Measurements from ENCODE around the gene UBR4.

UBR4 gene

DNA sequence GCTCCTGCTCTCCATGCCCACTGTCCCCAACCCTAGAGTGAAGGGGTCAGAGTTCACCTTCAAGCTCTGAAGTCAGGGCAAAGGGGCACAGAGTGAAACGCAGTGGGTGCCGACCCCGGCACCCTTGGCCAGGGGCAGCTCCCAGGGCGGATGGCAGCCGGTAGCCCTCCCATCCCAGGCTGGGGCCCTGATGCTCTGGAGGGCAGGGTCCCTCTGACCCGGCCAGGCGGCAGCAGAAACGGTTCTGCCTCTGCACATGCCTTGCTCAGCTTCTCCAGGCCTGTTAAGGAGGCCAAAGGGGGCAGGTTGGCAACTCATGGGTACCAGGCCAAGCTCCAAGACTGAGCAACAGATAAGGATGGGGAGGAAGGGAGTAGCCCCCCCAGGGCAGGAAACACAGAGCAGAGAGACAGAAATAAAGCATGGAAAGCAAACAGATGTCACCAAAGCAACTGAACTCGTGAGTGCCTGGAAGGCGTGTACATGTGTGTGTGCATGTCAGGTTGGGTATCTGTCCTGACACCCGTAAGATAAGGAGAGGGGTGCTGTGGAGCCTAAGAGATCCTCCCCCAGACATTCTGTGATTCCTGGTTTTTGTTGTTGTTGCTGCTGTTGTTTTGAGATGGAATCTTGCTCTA lies 141.3 kb downstream of the UBR4 start:
- no peak for DNase-seq

- DNase-seq = no peak
These were observed 142.0 kb downstream of the UBR4 start for GRCh38 chr1:19067912-19068638.

DNA sequence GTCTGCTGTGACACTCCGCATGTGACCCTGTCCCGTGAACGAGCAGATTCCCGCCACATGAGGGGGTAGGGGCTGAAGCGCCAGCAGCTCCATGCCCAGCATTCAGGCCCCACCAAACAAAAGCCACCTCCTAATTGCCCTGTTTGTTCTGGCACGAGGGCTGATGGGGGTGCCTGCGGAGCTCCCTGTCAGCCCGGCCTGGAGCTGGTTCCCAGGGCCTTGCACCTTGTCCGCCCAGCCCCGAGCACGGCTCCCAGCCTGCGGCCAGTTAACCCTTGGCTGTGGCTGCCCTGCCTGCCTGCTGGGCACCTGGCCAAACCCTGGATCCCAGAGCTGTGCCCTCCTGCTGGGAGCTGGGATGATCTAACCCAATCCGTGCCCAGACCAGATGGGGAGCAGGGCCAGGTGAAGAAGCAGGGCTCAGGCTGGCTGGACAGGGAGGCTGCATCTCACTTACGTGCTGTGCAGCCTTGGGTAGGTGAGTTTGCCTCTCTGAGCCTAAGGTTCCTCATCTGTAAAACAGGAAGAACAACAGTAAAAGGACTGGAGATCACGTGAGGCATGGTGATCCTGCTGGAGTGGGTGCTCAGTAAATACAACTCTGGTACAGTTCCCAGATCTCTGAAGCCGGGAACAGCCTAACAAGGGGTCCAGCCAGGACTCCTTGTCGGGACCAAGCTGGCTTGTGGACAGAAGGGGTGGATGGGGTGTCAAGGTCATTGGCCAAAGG lies 142.7 kb downstream of the UBR4 start:
- no peak for DNase-seq

- no peak for DNase-seq
These were observed 143.2 kb downstream of the UBR4 start for GRCh38 chr1:19066874-19067181.

DNA sequence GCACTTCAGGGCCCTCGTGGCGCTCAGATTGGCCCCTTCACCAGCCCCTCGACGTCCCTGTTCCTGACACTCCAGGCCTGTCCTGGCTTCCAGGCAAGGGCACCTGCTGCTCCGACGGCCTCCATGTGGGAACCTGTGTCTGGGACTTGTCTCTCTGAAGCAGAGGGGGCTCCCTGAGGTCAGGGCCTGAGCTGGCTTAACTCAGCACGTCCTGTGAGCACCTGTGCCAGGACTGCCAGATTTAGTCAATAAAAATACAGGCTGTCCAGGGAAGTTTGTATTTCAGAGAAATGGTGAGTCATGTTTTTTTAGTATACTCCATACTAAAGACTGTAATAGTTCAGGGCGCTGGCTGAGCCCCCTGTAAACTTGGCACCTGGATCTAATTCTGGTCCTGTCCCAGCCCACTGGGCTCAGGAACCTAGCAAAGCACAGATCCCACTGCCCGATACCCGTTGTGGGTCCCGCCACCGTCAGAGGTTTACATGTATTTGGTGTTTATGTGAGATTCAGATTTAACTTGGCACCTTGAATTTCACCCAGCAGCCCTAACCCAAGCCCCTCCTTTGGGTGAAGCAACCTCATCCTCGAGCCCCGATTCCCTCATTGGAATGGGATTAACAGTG lies 143.7 kb downstream of the UBR4 start:
- DNase-seq = no peak

DNA sequence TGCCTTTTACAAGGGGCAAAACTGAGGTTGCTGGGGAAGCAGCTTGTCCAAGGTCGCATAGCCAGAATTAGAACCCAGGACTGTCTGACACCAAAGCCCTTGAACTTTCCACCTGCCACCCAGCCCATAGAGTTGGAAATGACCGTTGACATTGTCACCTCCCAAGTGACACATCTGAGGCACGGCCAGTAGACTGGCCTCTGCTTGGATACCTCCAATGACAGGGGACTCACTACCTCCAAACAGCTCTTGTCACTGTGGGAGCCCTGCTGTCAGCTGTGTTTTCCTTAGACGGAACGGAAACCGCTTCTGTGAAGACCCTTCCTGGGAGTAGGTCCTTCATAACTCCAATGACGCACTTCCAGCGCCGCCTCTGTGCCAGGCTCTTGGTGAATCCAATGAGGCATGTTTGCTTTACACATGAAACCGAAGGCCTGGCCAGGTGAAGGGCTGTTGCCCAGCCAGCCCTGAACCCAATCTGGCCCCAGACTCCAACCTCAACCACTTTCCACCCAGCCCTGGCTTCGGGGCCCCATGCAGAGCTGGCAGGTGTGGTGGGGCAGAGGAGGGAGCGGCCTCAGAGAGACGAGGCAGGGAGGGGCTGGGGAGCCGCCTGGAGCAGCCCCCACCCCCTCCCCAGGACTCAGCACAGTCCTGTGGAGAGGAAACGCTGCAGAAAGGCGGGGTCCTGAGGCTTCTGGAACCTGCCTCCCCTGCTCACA lies 144.4 kb downstream of the UBR4 start:
- DNase-seq = no peak

- no peak for DNase-seq
These were observed 145.1 kb downstream of the UBR4 start for GRCh38 chr1:19064906-19065450.

DNA sequence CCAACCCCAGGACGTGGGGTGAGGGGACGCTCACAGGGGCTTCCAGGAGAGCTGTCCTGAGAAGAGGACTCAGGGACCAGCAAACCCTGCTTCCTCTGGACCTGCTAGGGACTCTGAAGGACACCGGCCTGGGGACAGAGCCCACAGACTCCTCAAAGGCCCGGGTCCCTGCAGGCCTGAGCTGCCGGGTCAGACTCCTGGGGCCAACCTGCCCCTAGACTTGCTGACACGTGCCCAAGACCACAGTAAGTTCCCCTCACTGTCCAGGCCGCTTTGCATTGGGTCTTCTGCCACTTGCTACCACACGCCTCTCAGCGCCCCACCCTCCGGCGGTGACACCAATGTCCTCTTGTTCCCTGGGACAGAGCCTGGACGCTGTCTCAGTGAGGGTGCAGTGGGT lies 146.9 kb downstream of the UBR4 start:
- DNase-seq = no peak

DNA sequence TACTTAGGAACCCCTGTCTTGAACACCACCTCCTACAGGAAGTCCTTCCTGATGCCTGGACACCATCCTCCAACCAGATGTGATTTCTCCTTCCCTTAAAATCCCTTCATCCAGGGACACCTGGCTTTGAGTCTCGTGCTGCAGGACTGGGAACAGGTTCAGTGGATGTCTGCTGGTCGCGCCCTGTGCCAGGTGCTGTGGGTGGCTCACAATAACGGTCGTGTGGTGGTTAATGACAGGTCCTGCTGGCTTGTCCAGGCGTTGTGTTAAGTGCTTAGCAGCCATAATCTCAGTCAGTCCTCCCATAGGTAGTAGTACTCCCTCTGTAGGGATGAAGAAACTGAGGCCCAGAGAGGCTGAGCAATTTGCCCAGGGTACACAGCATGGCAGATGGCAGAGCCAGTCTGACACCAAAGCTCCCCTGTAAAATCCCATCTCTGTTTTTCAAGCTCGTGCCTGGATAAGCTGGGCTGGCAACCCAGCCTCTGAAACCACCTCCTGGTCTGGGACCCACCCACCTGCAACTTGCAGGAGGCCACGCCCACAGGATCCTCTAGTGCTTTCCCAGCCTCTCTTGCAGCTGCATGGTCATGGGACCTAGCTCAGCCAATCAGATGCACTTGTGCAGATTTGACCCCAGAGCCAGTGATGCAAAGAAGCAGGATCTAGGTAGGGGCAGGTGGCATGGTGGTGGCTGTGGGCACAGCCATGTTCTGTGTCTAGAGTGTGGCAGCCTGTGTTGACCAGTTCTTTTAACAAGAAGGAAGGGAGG lies 147.6 kb downstream of the UBR4 start:
- DNase-seq = no peak

- DNase-seq = no peak
These were observed 148.3 kb downstream of the UBR4 start for GRCh38 chr1:19061798-19062197.

DNA sequence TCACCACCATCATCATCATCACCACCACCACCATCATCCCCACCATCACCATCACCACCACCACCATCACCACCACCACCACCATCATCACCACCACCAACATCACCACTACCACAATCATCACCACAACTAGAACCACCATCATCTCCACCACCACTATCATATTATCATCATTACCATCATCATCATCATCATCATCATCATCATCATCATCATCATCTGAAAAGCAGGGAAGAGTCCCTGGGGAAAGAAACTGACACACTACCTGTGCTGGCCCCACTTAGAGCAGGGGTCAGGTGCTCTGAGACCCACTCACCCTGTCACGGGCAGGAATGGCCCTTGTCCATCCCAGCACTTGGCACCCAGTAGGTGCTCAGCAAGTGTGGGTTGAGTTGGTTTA lies 148.7 kb downstream of the UBR4 start:
- DNase-seq = no peak

- no peak for DNase-seq
These were observed 150.3 kb downstream of the UBR4 start for GRCh38 chr1:19059773-19060172.

DNA sequence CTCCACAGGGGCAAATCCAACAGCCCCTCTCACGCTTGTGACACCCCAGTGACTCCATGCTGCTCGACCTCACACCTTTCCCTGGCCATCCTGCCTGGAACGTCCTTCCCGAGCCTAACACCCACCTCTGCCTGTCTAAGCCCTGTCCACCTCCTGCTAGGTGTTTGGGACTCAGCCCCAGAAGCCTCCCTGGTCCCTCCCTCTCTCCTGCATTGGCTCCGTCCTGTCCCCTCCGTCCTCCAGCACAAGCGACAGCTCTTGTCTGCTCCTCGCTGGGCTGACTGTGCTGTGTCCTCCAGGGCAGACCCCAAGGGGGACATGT lies 151.6 kb downstream of the UBR4 start:
- DNase-seq = no peak

DNA sequence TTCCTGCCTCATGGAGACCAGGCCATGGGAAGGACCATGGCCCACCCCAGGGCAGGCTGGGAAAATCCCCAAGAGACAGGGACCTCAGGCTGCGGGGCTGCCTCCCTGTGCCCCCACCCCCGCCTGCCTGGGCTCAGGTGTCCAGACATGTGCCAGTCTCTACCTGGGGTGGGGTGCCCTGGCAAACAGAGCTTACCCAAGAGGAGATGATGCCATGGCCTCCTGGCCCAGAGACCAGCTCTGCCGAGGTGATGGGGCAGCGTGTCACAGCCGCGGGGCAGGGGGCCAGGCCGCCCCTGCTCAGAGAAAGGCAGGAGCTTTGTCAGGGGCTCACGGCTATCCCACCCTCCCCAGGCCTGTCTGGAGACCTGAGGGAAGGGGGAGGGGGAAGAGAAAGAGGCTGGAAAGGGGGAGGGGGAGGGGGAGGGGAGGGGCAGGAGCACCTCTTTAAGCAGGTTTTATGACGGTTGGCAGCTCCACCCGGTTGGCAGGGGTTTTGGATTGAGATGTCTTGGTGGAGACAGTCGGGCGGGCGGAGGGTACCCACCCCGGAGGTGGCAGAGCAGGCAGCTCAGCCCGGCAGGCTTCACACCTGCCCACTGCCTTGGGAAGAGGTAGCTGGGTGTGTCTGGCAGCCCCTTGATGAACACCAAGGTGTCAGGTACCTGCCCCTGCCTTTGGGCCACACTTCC lies 152.1 kb downstream of the UBR4 start:
- DNase-seq = no peak

DNA sequence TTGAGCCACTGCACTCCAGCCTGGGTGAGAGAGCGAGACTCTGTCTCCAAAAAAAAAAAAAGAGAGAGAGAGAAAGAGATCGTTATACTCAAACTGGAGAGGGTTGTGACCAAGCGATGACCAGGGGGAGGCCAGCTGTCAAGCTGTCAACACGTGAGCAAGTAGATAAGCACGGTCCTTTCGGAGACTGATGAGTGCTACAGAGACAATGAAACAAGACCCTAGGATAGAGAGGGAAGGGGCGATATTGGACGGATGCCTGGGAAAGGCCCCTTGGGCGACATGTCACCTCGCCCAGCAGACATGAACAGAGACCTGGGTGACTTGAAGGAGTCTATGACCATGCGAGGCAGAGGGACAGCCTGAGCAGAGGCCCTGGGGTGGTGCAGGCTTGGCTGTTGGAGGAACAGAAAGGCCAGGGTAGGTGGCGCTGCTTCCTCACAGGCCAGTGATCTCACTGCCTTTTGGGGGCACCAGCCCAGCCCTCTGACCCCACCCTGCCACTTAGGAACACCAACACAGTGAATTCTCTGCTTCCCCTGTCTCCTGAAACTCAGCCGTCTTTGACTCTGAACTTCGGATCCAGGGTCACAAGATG lies 152.8 kb downstream of the UBR4 start:
- DNase-seq = no peak

DNA sequence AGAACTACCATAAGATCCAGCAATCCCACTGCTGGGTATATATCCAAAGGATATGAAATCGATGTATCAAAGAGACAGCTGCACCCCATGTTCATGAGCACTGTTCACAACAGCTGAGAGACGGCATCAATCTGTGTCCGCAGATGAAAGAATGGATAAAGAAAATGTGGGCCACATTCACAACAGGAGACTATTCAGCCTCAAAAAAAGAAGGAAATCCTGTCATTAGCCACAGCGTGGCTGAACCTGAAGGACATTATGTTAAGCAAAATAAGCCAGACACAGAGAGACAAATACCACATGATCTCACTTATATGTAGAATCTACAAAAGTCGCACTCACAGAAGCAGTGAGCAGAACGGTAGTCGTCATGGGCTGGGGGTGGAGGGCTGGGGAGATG lies 154.4 kb downstream of the UBR4 start:
- no peak for DNase-seq

- no peak for DNase-seq
These were observed 155.1 kb downstream of the UBR4 start for GRCh38 chr1:19055001-19055400.

DNA sequence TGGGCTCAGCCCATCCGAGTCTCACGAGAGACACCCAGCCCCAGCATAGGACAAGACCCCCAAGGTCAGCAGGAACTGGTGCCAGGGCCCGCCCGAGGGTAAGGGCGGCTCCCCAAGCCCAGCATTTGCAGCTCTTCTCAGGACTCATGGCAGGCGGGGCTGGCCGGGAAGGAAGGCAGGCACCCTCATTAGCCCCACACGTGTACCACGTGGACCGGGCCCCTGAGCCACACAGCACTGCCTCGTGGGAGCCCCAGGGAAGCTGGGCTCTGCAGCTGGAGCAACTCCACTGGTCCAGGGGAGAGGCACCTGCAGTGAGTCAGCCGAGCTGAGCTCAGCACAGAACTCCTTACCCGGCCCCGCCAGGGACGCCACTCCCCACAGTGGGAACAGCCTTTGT lies 155.8 kb downstream of the UBR4 start:
- DNase-seq = no peak

DNA sequence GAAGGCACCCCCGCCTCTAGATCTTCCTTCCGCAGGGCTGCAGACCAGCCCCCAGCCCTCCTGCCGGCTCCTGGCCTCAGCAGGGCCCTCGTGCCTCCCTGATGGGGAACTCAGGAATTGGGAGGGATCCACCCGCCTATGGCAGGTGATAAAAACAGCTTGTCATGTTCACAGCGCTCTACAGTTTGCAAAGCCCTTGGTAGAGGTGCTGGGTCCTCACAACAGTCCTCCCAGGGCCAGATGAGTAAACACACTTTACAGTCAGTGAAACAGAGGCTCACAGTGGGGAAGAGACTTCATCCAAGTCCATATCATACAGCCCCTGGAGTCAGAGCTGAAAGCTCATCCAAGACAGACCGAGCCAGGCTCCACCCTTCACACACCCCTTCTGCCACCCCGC lies 156.6 kb downstream of the UBR4 start:
- DNase-seq = no peak

- no peak for DNase-seq
These were observed 160.3 kb downstream of the UBR4 start for GRCh38 chr1:19049798-19050197.

- DNase-seq = no peak
These were observed 160.8 kb downstream of the UBR4 start for GRCh38 chr1:19049128-19049768.

All from NCI-H2171 (cell line).